ENCODE data around the gene RNASE1. TPM values are rescaled to one million over a fixed set of nuclear protein-coding genes. Genes with fewer than 3 reads are reported as not detected.
"Not testable (repeated sequence)": the region's sequence is repeated elsewhere in the genome, so short reads cannot be mapped to it uniquely, and the experiment has no call there.

RNASE1 gene
- polyA plus RNA-seq, 10 donors, result 142 to 246 (median 201) TPM

GRCh38 chr14:20782280-20782890, 20.3 kb downstream of the RNASE1 start:
- peak in 1 of 3 donors; percentile 23 for DNase-seq

DNA sequence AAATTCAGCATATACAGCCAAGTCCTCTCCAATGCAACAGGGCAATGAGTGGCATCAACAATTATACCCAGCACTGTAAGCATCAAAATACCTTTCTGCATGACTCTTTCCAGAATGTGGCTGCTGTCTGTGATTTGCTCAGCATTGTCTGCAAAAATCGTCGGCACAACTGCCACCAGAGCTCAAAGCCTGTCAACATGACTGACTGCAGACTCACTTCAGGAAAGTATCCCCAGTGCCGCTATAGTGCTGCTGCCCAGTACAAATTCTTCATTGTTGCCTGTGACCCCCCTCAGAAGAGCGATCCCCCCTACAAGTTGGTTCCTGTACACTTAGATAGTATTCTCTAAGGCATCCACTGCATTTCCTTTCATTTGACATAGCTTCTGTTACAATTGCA, 20.8 kb downstream of the RNASE1 start:
- DNase-seq, result no peak

- no peak for DNase-seq
These were observed 26.7 kb downstream of the RNASE1 start for GRCh38 chr14:20775901-20776300.

DNA sequence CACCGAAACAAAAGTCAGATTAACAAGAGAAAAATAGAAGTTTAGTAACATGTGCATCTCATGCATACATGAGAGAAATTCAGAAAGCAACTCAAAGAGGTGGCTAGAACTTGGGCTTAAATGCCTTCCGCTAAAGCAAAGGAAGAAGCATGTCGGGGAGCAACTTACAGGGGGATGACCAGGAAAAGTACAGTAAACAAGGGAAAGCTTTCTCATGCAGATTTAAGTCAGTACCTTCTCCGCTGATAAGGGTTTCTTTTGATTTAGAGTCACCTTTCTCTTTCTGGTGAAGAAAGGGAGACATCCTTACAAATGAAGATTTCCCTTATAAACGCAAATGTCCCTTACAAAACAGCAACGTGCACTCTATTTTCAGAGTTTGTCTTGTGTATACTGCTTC, 27.6 kb downstream of the RNASE1 start:
- no peak for DNase-seq

- DNase-seq, result no peak
These were observed 28.3 kb downstream of the RNASE1 start for GRCh38 chr14:20774258-20774824.

DNA sequence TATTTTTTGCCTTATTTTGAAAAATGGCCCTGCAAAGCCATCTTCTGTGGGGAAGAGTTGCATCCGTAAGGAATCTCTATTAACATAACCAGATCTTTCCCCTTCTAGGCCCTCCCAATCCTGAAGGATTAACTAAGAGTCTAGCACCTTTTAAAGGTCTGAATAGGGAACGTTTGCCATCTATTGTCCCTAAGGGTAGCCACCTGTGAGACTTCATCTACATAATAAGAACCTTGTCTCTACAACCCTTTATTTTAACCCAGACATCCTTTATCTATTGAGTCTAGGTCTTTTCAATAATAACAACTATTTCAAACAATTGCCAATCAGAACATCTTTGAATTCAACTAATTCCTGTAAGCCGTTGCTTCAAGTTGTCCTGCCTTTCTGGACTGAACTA, 30.0 kb downstream of the RNASE1 start:
- DNase-seq, result no peak

DNA sequence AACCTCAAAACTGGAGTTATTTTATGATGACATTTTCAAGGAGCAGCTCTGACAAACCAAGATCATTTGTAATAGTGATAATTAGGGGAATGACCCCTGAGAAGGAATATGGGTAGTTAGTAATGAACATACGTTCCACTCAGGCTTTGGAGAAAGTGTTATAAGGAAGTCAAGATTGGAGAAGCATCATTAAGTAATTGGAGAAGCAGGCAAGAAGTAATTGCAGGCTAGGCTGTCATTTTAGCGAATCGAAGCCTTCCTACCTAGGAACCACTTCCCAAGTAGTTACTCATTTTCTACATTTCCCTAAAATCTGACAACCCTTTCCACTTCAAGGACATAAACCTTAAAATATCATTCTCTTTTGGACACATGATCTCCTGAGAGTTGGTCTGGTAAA, 33.2 kb downstream of the RNASE1 start:
- DNase-seq, result no peak

GRCh38 chr14:20768593-20768892, 34.1 kb downstream of the RNASE1 start:
- no peak for DNase-seq

DNA sequence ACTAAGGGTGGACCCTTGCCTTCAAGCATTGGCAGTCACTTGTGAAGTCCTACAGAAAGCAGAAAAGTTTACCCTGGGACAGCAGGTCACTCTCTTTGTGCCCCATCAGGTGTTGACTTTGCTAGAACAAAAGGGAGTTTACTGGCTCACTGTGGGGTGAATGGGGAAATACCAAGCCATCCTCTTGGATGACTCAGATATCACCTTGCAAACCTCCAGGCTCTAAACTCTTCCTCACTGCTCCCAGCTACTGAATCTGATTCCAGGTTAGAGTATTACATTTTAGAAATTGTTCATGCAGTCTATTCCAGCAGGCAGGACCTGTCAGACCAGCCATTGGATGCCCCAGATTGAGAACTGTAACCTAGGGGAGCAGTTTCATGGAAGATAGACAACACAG, 41.7 kb downstream of the RNASE1 start:
- no peak for DNase-seq

DNA sequence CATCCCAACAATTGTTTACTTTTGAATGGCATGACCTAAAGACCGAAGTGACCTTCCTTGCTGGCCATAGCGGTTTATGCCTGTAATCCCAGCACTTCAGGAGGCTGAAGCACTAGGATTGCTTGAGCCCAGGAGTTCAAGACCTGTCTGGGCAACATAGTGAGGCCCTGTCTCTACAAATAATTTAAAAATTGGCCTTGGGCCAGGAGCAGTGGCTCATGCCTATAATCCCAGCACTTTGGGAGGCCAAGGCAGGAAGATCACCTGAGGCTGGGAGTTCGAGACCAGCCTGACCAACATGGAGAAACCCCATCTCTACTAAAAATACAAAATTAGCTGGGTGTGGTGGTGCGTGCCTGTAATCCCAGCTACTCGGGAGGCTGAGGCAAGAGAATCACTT, 43.2 kb downstream of the RNASE1 start:
- not testable (repeated sequence) for DNase-seq

GRCh38 chr14:20757965-20758364, 44.7 kb downstream of the RNASE1 start:
- no peak for DNase-seq

GRCh38 chr14:20755037-20755436, 47.6 kb downstream of the RNASE1 start:
- no peak for DNase-seq

- no peak for DNase-seq
These were observed 48.3 kb downstream of the RNASE1 start for GRCh38 chr14:20754308-20754707.

GRCh38 chr14:20751963-20752562, 50.6 kb downstream of the RNASE1 start:
- DNase-seq, result no peak

Other genes with a start within 250 kb of the RNASE1 start
- not detected for gene RNASE9, start 241.8 kb downstream of the RNASE1 start, polyA plus RNA-seq (ENCODE audit: insufficient read length in 10 of 10)
- not detected for gene RNASE11, start 214.8 kb downstream of the RNASE1 start, polyA plus RNA-seq (ENCODE audit: insufficient read length in 10 of 10)
- not detected for gene RNASE12, start 211.5 kb downstream of the RNASE1 start, polyA plus RNA-seq (ENCODE audit: insufficient read length in 10 of 10)
- not detected for gene OR6S1, start 161.2 kb downstream of the RNASE1 start, polyA plus RNA-seq (ENCODE audit: insufficient read length in 10 of 10)
- 10 to 100 TPM in 1 of 10 donors, 1 to 10 TPM in 9; 1.3 to 10.3 (median 4.0) TPM for gene RNASE4, start 118.3 kb downstream of the RNASE1 start, polyA plus RNA-seq (ENCODE audit: insufficient read length in 10 of 10)
- gene ANG, start 114.1 kb downstream of the RNASE1 start, polyA plus RNA-seq (ENCODE audit: insufficient read length in 10 of 10), result 1 to 10 TPM; 2.2 to 3.6 (median 2.6) TPM
- not detected for gene EDDM3A, start 57.0 kb downstream of the RNASE1 start, polyA plus RNA-seq (ENCODE audit: insufficient read length in 10 of 10)
- not detected for gene EDDM3B, start 34.4 kb downstream of the RNASE1 start, polyA plus RNA-seq (ENCODE audit: insufficient read length in 10 of 10)
- gene RNASE6, start 21.6 kb downstream of the RNASE1 start, polyA plus RNA-seq (ENCODE audit: insufficient read length in 10 of 10), result 1 to 10 TPM; 5.3 to 7.1 (median 6.1) TPM
- gene RNASE3, start 88.5 kb upstream of the RNASE1 start, polyA plus RNA-seq (ENCODE audit: insufficient read length in 10 of 10), result 1 to 10 TPM in 1 of 10 donors, under 1 TPM in 4, not detected in 5; 0.19 to 1.2 (median 0.41) TPM
- gene RNASE2, start 152.6 kb upstream of the RNASE1 start, polyA plus RNA-seq (ENCODE audit: insufficient read length in 10 of 10), result 1 to 10 TPM in 5 of 10 donors, under 1 TPM in 5; 0.50 to 2.4 (median 0.99) TPM
- gene METTL17, start 187.1 kb upstream of the RNASE1 start, polyA plus RNA-seq (ENCODE audit: insufficient read length in 10 of 10), result 10 to 100 TPM; 33.8 to 75.8 (median 42.9) TPM
- under 1 TPM in 3 of 10 donors, not detected in 7; 0.16 to 0.91 (median 0.43) TPM for gene SLC39A2, start 196.4 kb upstream of the RNASE1 start, polyA plus RNA-seq (ENCODE audit: insufficient read length in 10 of 10)
- 100 to 1,000 TPM in 9 of 10 donors, 10 to 100 TPM in 1; 98.7 to 223 (median 147) TPM for gene NDRG2, start 222.2 kb upstream of the RNASE1 start, polyA plus RNA-seq (ENCODE audit: insufficient read length in 10 of 10)
- under 1 TPM in 9 of 10 donors, not detected in 1; 0.17 to 0.98 (median 0.58) TPM for gene TPPP2, start 227.4 kb upstream of the RNASE1 start, polyA plus RNA-seq (ENCODE audit: insufficient read length in 10 of 10)
- gene RNASE13, start 232.0 kb upstream of the RNASE1 start, polyA plus RNA-seq (ENCODE audit: insufficient read length in 10 of 10), result under 1 TPM in 2 of 10 donors, not detected in 8; 0.33 to 0.34 TPM
- under 1 TPM in 2 of 10 donors, not detected in 8; 0.14 to 0.18 TPM for gene RNASE7, start 239.5 kb upstream of the RNASE1 start, polyA plus RNA-seq (ENCODE audit: insufficient read length in 10 of 10)

Data from muscle of back (tissue), 11 donors.